Omental fat pad (tissue), 4 donors: ENCODE data around the gene PSMA1. TPM values are rescaled to one million over a fixed set of nuclear protein-coding genes. Genes with fewer than 3 reads are reported as not detected.
A peak's percentile ranks its signal among the peaks of the same experiment; 100 is the strongest.

ENCODE experiments used
- ATAC-seq: fragments of 150-250 bp; one replicate; pipeline ENCODE4 v1.9.1; 2016; ENCODE audit warnings: mild to moderate bottlenecking, moderate library complexity; ENCODE audit not compliant: low FRiP score
- DNase-seq: peaks from one replicate; pipeline ENCODE4 v3.0.0-alpha.2; 2019; ENCODE audit warnings: low spot score
- CTCF ChIP-seq, 3 donors: fragments of 450-650 bp; IDR thresholded peaks; one replicate each; pipeline ENCODE4 v1.5.1; 2016 to 2017; ENCODE audit warnings: antibody characterized with exemption in 3 of 3, mild to moderate bottlenecking in 3 of 3, moderate library complexity in 2 of 3
- total RNA-seq, 4 donors: library from RNA; depleted of rRNA; stranded (reverse); fragments of >200 nt; gene quantifications; one replicate each; pipeline ENCODE4 v1.1.0, GENCODE V29; 2016

PSMA1 gene
- total RNA-seq, 4 donors from 2014 or later, result 109 to 165 (median 133) TPM

- DNase-seq, result no peak
- ATAC-seq, result no peak
- no peak for TF ChIP-seq CTCF (IDR thresholded peaks at IDR 0.05)
Observed at GRCh38 chr11:14513800-14514199, 6.4 kb downstream of the PSMA1 start.

- DNase-seq (no peak), ATAC-seq (no peak)
- no peak for TF ChIP-seq CTCF (IDR thresholded peaks at IDR 0.05)
Observed at GRCh38 chr11:14506532-14506931, 13.7 kb downstream of the PSMA1 start.

GRCh38 chr11:14503023-14503422, 17.2 kb downstream of the PSMA1 start:
- ATAC-seq, result no peak
- TF ChIP-seq CTCF (IDR thresholded peaks at IDR 0.05), result no peak

GRCh38 chr11:14502039-14502438, 18.1 kb downstream of the PSMA1 start:
- no peak for TF ChIP-seq CTCF (IDR thresholded peaks at IDR 0.05)
- ATAC-seq (no peak), DNase-seq (no peak)

More at GRCh38 chr11:14503023-14503422, 17.2 kb downstream of the PSMA1 start:
- no peak for DNase-seq

- no peak for TF ChIP-seq CTCF (IDR thresholded peaks at IDR 0.05)
- no peak for DNase-seq
- no peak for ATAC-seq
Observed at GRCh38 chr11:14500181-14500651, 20.0 kb downstream of the PSMA1 start.

- ATAC-seq (peak; percentile 99), DNase-seq (peak; percentile 75)
- TF ChIP-seq CTCF (IDR thresholded peaks at IDR 0.05), result no peak
Observed at GRCh38 chr11:14499560-14500180, 20.5 kb downstream of the PSMA1 start, which contains the start of gene COPB1. TSS of gene COPB1 (minus strand) at chr11:14499811. CDS start at chr11:14498928, 883 bp downstream.

GRCh38 chr11:14499178-14499559, 21.0 kb downstream of the PSMA1 start:
- no peak for TF ChIP-seq CTCF (IDR thresholded peaks at IDR 0.05)
- DNase-seq (no peak), ATAC-seq (peak; percentile 46)
